ENCODE data around the gene HEXB. TPM values are rescaled to one million over a fixed set of nuclear protein-coding genes. Genes with fewer than 3 reads are reported as not detected.

Gene HEXB
- total and polyA plus RNA-seq, 2 of the 13 experiments (the other 11 are each of a cell fraction or from before 2014, with no cell fraction given), result 100 to 104 TPM

- TF ChIP-seq ZBTB37 (CRISPR knock-in tag; IDR thresholded peaks at IDR 0.05) (no peak), POLR2AphosphoS5 (IDR thresholded peaks at IDR 0.05; ENCODE audit: low read depth, low read length) (peak; percentile 98), ZNF558 (CRISPR knock-in tag; IDR thresholded peaks at IDR 0.05; ENCODE audit: borderline replicate concordance) (no peak; the same call in 1 of the 2 replicates), NFKB2 (CRISPR knock-in tag; IDR thresholded peaks at IDR 0.05; ENCODE audit: borderline replicate concordance) (peak; percentile 57; the same call in 1 of the 2 replicates), DMAP1 (CRISPR knock-in tag; IDR thresholded peaks at IDR 0.05) (no peak), ZNF556 (CRISPR knock-in tag; IDR thresholded peaks at IDR 0.05; ENCODE audit: borderline replicate concordance) (peak; percentile 88; the same call in 1 of the 2 replicates), CHD4 (IDR thresholded peaks at IDR 0.05; ENCODE audit: borderline replicate concordance, low read length) (no peak), BCL3 (CRISPR knock-in tag; IDR thresholded peaks at IDR 0.05) (peak; percentile 80; the same call in 1 of the 2 replicates), TFAP4 (IDR thresholded peaks at IDR 0.05; ENCODE audit: borderline replicate concordance, low read depth) (peak; percentile 11; the same call in 1 of the 2 replicates), LRRFIP1 (CRISPR knock-in tag; conservative IDR thresholded peaks at IDR 0.05) (no peak), ZNF646 (CRISPR knock-in tag; IDR thresholded peaks at IDR 0.05) (peak; percentile 69; the same call in 1 of the 2 replicates), MLLT10 (CRISPR knock-in tag; IDR thresholded peaks at IDR 0.05) (no peak), EEA1 (CRISPR knock-in tag; IDR thresholded peaks at IDR 0.05; ENCODE audit: borderline replicate concordance) (no peak), IKZF1 (IDR thresholded peaks at IDR 0.05) (no peak), ZNF891 (CRISPR knock-in tag; IDR thresholded peaks at IDR 0.05) (no peak; the same call in 1 of the 2 replicates), CC2D1A (CRISPR knock-in tag; IDR thresholded peaks at IDR 0.05) (no peak), KAT2B (IDR thresholded peaks at IDR 0.05; ENCODE audit: borderline replicate concordance, low read depth, low read length) (no peak)
Observed at GRCh38 chr5:74640450-74640953, 44.5 kb upstream of the HEXB start, which contains the start of gene ENC1 (continued).

All from HepG2 (cell line).